ENCODE measurements around the gene ARFIP1. TPM values are rescaled to one million over a fixed set of nuclear protein-coding genes. Genes with fewer than 3 reads are reported as not detected.

The ARFIP1 gene
- total and polyA plus RNA-seq, 2 of the 8 experiments (the other 6 are each of a cell fraction or from before 2014, with no cell fraction given) = 13.5 to 38.0 TPM

- no peaks in the 10 kb centered on the region for H4K20me1 ChIP-seq (replicated peaks in 1 of 2; ENCODE audit: control insufficient read depth in 1 of 2, insufficient read depth in 2 of 2, low read length in 2 of 2)
- H2BK20ac ChIP-seq (ENCODE audit: low read length) = no peak overlapping the region
- H3K4me3 ChIP-seq (ENCODE audit: extremely low read depth in 1 of 4, insufficient read depth in 2 of 4, low read depth in 3 of 4, low read length in 4 of 4) = no peak overlapping the region
- no peak for TF ChIP-seq FOSL1 (IDR thresholded peaks at IDR 0.05; ENCODE audit: insufficient read depth, low read depth, low read length)
- TF ChIP-seq JUND (IDR thresholded peaks at IDR 0.05; ENCODE audit: low read length) = no peak
- no peak for TF ChIP-seq POLR2AphosphoS5 (IDR thresholded peaks at IDR 0.05; ENCODE audit: low read depth, low read length)
- H3K23me2 ChIP-seq (ENCODE audit: low read depth, low read length) = no peaks in the 10 kb centered on the region
- H4K8ac ChIP-seq (ENCODE audit: extremely low read depth, insufficient read depth, low read length) = no peak overlapping the region
- no peak overlapping the region for H3K56ac ChIP-seq (replicated peaks; ENCODE audit: insufficient read length, low read depth, low read length)
- DNase-seq (ENCODE audit: low read depth in 1 of 2, low spot score in 2 of 2) (no peak), FAIRE-seq (no peak)
- H3K4ac ChIP-seq (replicated peaks; ENCODE audit: insufficient read length, low read depth, low read length) = no peak overlapping the region
- no peak overlapping the region for H2BK5ac ChIP-seq (ENCODE audit: low read depth, low read length)
- H2BK120ac ChIP-seq (replicated peaks; ENCODE audit: low read depth, low read length) = no peak overlapping the region
- no peak overlapping the region for H2AFZ ChIP-seq (ENCODE audit: low read length)
- no peak overlapping the region for H3K4me2 ChIP-seq (ENCODE audit: insufficient read depth in 1 of 2, low read depth in 2 of 2, low read length in 2 of 2)
- 0 out of 7 replicates have a peak, but pooled peaks cover 0 to 2% (median 0%) of the 10 kb centered on the region in 4 experiments for H3K4me1 ChIP-seq (replicated peaks in 1 of 4; ENCODE audit: control insufficient read depth in 3 of 4, insufficient read depth in 4 of 4, low read length in 3 of 4)
- CTCF ChIA-PET (ENCODE audit: partially characterized antibody) = interaction anchor here (0.6 to 1.2 kb wide), 2 partner anchors 252 to 253 kb away, joined by 4 to 5 read pairs; no protein-coding TSS in a partner anchor
- H3K27ac ChIP-seq (ENCODE audit: low read depth, low read length) = no peak overlapping the region
- H4K91ac ChIP-seq (replicated peaks; ENCODE audit: insufficient read length, low read length) = no peak overlapping the region
- H3K36me3 ChIP-seq (ENCODE audit: control insufficient read depth in 2 of 4, insufficient read depth in 4 of 4, low read length in 3 of 4) = peaks cover 0 to 22% (median 6%) of the 10 kb centered on the region in 4 experiments; a peak in 4 of 8 replicates
- H3K18ac ChIP-seq (ENCODE audit: extremely low read depth, low read length) = no peak overlapping the region
- no peaks in the 10 kb centered on the region for H3K79me2 ChIP-seq (ENCODE audit: control insufficient read depth in 1 of 2, insufficient read depth in 2 of 2, low read length in 2 of 2)
- no peak overlapping the region for H2AK5ac ChIP-seq (ENCODE audit: low read depth, low read length)
- no peak overlapping the region for H4K5ac ChIP-seq (ENCODE audit: insufficient read length, low read depth, low read length)
- no peak overlapping the region for H3K9ac ChIP-seq (replicated peaks in 1 of 4; ENCODE audit: extremely low read depth in 1 of 4, low read depth in 3 of 4, low read length in 3 of 4)
- no peaks in the 10 kb centered on the region for H3K27me3 ChIP-seq (replicated peaks in 1 of 4; ENCODE audit: control insufficient read depth in 3 of 4, extremely low read depth in 1 of 4, insufficient read depth in 3 of 4, low read length in 3 of 4)
- H3K14ac ChIP-seq (ENCODE audit: insufficient read length) = no peak overlapping the region
- H2BK12ac ChIP-seq (ENCODE audit: low read depth, low read length) = no peak overlapping the region
- POLR2A ChIA-PET (ENCODE audit: partially characterized antibody) = no interaction called here
- no peak overlapping the region for H3K23ac ChIP-seq (ENCODE audit: insufficient read length)
- no peak overlapping the region for H2BK15ac ChIP-seq (ENCODE audit: low read length)
- no peaks in the 10 kb centered on the region for H3K79me1 ChIP-seq (ENCODE audit: low read depth, low read length)
- H3K9me3 ChIP-seq (ENCODE audit: insufficient read depth in 2 of 2, low read depth in 1 of 2, low read length in 1 of 2) = peaks cover 9 to 12% of the 10 kb centered on the region in 2 experiments
These were observed 95.5 kb downstream of the ARFIP1 start for GRCh38 chr4:152875261-152875660.
